Breast epithelium (tissue), 3 donors: Measurements from ENCODE around the gene AAR2.

Experiments
- POLR2A ChIP-seq: fragments of 450-650 bp; IDR thresholded peaks from one replicate; pipeline ENCODE4 v1.6.1; 2016; ENCODE audit warnings: antibody characterized with exemption, mild to moderate bottlenecking, moderate library complexity
- TF ChIP-seq, protein P1 (sequence below), 3 donors: fragments of 450-650 bp; IDR thresholded peaks; one replicate each; pipeline ENCODE4 v1.5.1; 2016 to 2017; ENCODE audit warnings: antibody characterized with exemption in 3 of 3, mild to moderate bottlenecking in 3 of 3, moderate library complexity in 3 of 3

DNA sequence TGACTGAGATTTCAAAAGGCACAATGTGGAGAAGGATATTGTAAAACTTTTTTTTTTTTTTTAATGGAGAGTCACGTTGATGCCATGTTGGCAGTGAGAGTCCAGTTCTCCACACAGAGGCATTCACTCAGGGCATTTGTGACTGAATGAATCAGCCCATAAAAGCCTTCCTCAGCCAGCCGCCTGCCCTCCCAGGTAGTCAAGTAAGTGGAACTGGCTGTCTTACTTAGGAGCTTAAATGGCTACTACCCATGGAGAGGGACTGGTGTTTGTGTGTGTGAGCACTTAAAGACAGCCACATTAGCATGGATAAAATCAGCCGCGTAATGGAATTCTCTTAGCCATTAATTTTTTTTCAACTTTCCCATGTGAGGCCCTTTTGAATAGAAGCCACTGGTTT is 12.6 kb downstream of the AAR2 start:
- TF ChIP-seq, protein P1, sequence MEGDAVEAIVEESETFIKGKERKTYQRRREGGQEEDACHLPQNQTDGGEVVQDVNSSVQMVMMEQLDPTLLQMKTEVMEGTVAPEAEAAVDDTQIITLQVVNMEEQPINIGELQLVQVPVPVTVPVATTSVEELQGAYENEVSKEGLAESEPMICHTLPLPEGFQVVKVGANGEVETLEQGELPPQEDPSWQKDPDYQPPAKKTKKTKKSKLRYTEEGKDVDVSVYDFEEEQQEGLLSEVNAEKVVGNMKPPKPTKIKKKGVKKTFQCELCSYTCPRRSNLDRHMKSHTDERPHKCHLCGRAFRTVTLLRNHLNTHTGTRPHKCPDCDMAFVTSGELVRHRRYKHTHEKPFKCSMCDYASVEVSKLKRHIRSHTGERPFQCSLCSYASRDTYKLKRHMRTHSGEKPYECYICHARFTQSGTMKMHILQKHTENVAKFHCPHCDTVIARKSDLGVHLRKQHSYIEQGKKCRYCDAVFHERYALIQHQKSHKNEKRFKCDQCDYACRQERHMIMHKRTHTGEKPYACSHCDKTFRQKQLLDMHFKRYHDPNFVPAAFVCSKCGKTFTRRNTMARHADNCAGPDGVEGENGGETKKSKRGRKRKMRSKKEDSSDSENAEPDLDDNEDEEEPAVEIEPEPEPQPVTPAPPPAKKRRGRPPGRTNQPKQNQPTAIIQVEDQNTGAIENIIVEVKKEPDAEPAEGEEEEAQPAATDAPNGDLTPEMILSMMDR (IDR thresholded peaks at IDR 0.05), result no peak
- no peak for TF ChIP-seq POLR2A
